ENCODE results near the gene DOLPP1. TPM values are rescaled to one million over a fixed set of nuclear protein-coding genes. Genes with fewer than 3 reads are reported as not detected.

DOLPP1 gene
- total RNA-seq, 1 donor from 2014 or later = 5.2 TPM

DNA sequence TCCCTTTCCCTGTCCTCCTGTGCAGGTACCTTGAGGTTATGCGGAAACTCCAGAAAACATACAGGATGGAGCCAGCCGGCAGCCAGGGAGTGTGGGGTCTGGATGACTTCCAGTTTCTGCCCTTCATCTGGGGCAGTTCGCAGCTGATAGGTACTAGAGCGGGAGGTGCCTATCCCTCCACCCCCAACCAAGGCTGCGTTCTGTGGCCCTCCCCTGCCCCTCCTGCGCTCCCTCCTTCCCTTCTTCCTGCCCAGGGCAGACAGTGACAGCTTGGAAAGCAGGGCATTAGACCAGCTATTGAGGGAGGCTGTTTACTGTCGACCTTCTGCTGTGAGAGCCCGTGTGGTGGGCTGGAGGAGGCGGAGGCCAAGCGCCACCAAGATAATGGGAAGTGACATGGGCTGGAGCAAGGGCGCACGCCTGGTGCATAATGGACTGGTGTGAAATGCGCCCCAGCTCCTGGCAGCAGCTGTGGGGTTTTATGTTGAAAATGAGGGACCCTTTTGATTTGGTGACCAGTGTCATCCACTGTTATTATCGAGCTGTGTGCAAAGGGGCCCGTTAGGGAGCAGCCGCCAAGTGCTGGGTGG lies 55.6 kb downstream of the DOLPP1 start:
- H3K36me3 ChIP-seq (ENCODE audit: control insufficient read depth in 3 of 3, insufficient read depth in 3 of 3, low read length in 3 of 3) = peaks cover 14 to 36% (median 22%) of the 10 kb centered on the region in 3 donors
- no peak overlapping the region for H3K27ac ChIP-seq (ENCODE audit: low read depth, low read length)
- no peaks in the 10 kb centered on the region for H3K27me3 ChIP-seq (ENCODE audit: control insufficient read depth in 3 of 3, insufficient read depth in 3 of 3, low read length in 3 of 3)
- H3K4me1 ChIP-seq (ENCODE audit: control insufficient read depth in 3 of 3, insufficient read depth in 3 of 3, low read length in 3 of 3) = peaks cover 37 to 45% (median 39%) of the 10 kb centered on the region in 3 donors
- no peak overlapping the region for H3K4me3 ChIP-seq (ENCODE audit: low read length in 3 of 3)
- H3K9me3 ChIP-seq (ENCODE audit: control insufficient read depth in 3 of 3, low read length in 3 of 3) = no peaks in the 10 kb centered on the region
- H3K9ac ChIP-seq (ENCODE audit: low read depth in 1 of 3, low read length in 3 of 3) = no peak overlapping the region

DNA sequence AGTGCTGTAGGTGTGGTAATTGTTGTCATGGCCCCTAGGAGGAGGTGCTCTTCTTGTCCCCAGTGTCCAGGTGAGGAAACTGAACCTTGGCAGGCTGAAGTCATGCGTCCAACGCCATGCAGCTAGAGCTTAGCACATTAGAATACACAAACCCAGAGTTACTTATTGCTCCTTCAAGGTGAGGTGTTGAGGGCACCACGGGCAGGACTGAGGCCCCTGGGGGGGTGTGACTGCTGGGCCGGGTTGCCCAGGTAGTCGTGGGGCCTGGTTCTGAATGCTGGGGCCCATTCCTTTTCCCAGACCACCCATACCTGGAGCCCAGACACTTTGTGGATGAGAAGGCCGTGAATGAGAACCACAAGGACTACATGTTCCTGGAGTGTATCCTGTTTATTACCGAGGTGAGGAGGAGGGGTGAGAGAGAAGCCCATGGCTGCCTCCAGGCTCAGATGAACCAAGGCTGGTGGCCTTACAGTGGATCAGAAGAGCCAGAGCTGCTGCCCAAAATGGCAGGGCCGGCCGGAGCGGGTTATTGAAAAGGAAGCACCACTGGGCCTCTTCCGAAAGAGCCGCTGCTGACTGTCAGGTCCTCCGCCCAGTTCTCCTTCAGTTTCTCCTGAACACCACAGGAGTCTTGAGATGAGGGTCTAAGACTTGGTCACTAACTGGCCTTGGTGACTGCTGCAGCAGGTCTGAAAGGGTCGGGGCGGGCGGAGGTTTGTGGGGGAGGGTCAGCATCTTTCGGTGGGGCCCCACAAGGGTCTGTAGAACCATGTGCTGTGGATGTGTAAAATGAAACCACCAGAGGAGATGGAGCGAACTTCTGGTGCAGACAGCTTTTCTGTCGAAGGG lies 56.6 kb downstream of the DOLPP1 start:
- Histone ChIP-seq H3K4me3 (ENCODE audit: low read length in 3 of 3) (peak overlapping the region in 1 of 3 donors; percentile 79), H3K27ac (ENCODE audit: low read depth, low read length) (peak overlapping the region; percentile 100), H3K36me3 (ENCODE audit: control insufficient read depth in 3 of 3, insufficient read depth in 3 of 3, low read length in 3 of 3) (peaks cover 16 to 32% (median 22%) of the 10 kb centered on the region in 3 donors), H3K27me3 (ENCODE audit: control insufficient read depth in 3 of 3, insufficient read depth in 3 of 3, low read length in 3 of 3) (no peaks in the 10 kb centered on the region), H3K9ac (ENCODE audit: low read depth in 1 of 3, low read length in 3 of 3) (peak overlapping the region; percentile 82 to 100 (median 95)), H3K9me3 (ENCODE audit: control insufficient read depth in 3 of 3, low read length in 3 of 3) (no peaks in the 10 kb centered on the region), H3K4me1 (ENCODE audit: control insufficient read depth in 3 of 3, insufficient read depth in 3 of 3, low read length in 3 of 3) (peaks cover 41 to 50% (median 43%) of the 10 kb centered on the region in 3 donors)

DNA sequence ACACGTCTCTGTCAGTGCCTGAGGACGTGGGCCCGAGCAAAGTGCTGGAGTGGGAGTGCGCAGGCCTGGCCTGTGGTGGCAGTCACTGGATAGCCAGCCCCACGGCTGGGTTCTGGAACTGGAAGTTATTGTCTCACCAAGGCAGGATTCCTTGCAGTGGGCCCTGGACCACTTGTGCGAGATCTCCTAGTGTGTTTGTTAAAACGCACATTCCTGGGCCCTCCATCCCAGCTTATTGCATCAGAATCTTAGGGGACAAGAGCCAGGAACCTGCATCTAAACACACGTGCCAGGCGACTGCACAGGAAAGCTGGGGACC lies 57.2 kb downstream of the DOLPP1 start:
- Histone ChIP-seq H3K27ac (ENCODE audit: low read depth, low read length) (peak overlapping the region; percentile 100), H3K27me3 (ENCODE audit: control insufficient read depth in 3 of 3, insufficient read depth in 3 of 3, low read length in 3 of 3) (no peaks in the 10 kb centered on the region), H3K36me3 (ENCODE audit: control insufficient read depth in 3 of 3, insufficient read depth in 3 of 3, low read length in 3 of 3) (peaks cover 22 to 31% (median 24%) of the 10 kb centered on the region in 3 donors), H3K4me1 (ENCODE audit: control insufficient read depth in 3 of 3, insufficient read depth in 3 of 3, low read length in 3 of 3) (peaks cover 47 to 56% (median 49%) of the 10 kb centered on the region in 3 donors), H3K9ac (ENCODE audit: low read depth in 1 of 3, low read length in 3 of 3) (peak overlapping the region; percentile 82 to 100 (median 95)), H3K9me3 (ENCODE audit: control insufficient read depth in 3 of 3, low read length in 3 of 3) (no peaks in the 10 kb centered on the region), H3K4me3 (ENCODE audit: low read length in 3 of 3) (peak overlapping the region in 2 of 3 donors; percentile 52 to 79)

DNA sequence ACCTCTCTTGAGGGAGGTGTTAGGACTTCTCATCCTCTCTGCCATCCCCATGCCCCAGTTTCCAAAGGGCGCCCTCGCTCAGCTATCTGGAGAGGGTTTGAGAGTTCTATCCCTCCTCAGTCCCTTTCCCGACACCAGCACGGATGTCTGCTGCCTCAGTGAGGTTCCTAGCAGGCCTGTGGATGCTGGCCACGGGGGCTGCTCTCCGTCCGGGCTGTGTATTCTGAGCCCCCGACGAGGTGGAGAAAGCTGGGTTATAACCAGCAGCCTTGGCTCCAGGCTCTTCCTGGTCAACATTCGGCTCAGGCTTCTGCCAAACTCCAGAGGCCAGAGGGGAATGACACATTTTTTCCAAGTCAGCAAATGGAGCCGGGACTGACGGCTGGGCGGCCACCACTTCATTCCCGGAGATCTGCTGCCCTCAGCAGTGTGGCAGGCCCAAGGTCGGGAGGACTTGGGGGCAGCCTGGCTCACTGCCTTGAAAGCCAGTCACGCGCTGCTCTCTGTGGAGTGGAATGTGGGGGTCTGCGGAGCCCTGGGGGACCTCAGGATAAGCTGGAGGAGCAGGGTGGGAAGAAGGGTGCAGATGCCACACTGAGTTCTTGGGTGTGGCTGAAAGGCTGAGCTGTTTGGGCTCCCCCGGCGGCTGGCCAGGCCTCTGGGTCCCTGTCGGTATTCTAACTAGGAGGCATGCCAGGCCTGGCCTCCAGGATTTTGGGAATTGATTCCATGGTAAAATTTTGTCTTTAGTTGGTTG lies 57.7 kb downstream of the DOLPP1 start:
- H3K9me3 ChIP-seq (ENCODE audit: control insufficient read depth in 3 of 3, low read length in 3 of 3) = no peaks in the 10 kb centered on the region
- peaks cover 22 to 28% (median 23%) of the 10 kb centered on the region in 3 donors for H3K36me3 ChIP-seq (ENCODE audit: control insufficient read depth in 3 of 3, insufficient read depth in 3 of 3, low read length in 3 of 3)
- H3K27ac ChIP-seq (ENCODE audit: low read depth, low read length) = peak overlapping the region; percentile 100
- H3K4me1 ChIP-seq (ENCODE audit: control insufficient read depth in 3 of 3, insufficient read depth in 3 of 3, low read length in 3 of 3) = peaks cover 52 to 61% (median 54%) of the 10 kb centered on the region in 3 donors
- no peaks in the 10 kb centered on the region for H3K27me3 ChIP-seq (ENCODE audit: control insufficient read depth in 3 of 3, insufficient read depth in 3 of 3, low read length in 3 of 3)
- peak overlapping the region; percentile 82 to 100 (median 95) for H3K9ac ChIP-seq (ENCODE audit: low read depth in 1 of 3, low read length in 3 of 3)
- H3K4me3 ChIP-seq (ENCODE audit: low read length in 3 of 3) = peak overlapping the region; percentile 52 to 88 (median 79)

DNA sequence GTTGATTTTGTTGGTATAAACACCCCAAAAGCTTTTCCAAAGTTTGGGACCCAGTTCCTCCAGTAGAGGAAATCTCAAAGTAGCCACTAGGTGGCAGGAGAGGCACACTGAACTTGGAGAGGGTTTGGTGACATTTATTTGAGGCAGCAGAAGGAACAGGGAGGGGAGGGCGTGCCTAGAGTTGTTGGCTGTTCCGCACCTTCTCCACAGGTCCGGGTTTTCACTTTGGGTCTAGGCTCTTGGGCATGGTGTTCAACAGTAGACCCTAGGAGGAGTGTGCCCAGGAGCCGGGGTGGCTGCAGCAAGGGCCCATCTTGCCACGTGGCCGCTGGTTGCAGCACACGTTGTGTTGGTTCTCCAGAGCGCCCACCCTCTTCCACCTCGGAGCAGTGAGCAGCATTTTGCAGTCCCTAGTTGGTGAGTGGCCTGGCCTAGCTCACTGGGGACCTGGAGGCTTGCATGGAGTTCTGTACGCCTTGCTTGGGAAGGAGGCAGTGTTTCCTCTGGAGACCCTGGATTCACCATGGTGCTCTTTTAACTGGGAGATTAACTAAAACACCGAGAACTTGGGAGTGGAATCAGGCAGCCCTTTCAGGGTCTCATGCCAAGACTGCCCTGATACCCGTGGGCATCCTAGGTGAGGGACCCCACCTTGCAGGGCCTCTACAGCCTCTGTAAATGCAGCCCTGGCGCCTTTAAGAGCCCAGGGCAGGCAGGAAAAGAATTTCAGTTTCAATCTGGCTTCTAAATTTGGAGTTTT lies 58.5 kb downstream of the DOLPP1 start:
- Histone ChIP-seq H3K4me1 (ENCODE audit: control insufficient read depth in 3 of 3, insufficient read depth in 3 of 3, low read length in 3 of 3) (peaks cover 58 to 68% (median 61%) of the 10 kb centered on the region in 3 donors), H3K27me3 (ENCODE audit: control insufficient read depth in 3 of 3, insufficient read depth in 3 of 3, low read length in 3 of 3) (no peaks in the 10 kb centered on the region), H3K36me3 (ENCODE audit: control insufficient read depth in 3 of 3, insufficient read depth in 3 of 3, low read length in 3 of 3) (peaks cover 24 to 33% (median 27%) of the 10 kb centered on the region in 3 donors), H3K9ac (ENCODE audit: low read depth in 1 of 3, low read length in 3 of 3) (peak overlapping the region; percentile 95 to 100 (median 99)), H3K4me3 (ENCODE audit: low read length in 3 of 3) (peak overlapping the region; percentile 79 to 88 (median 88)), H3K27ac (ENCODE audit: low read depth, low read length) (peak overlapping the region; percentile 100), H3K9me3 (ENCODE audit: control insufficient read depth in 3 of 3, low read length in 3 of 3) (no peaks in the 10 kb centered on the region)

DNA sequence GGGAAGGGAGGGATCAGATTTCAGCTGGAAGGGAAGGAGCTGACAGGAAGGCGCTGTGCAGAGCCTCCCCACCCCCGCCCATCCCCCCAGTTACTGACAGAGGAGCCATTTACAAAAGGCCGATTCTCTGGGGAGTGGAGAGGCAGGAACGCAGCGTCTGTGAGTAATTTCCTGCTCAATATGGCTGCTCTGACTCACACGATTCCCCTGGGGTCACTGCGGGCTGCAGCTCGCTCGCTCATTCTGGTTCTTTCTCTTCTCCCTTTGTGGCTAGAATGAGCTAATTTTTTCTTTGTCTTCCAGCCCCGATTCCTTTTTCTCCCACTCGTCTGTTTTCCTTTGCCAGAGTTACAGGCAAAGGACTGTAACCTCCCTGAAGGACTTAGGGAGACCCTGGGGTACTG lies 59.1 kb downstream of the DOLPP1 start:
- Histone ChIP-seq H3K9ac (ENCODE audit: low read depth in 1 of 3, low read length in 3 of 3) (peak overlapping the region; percentile 95 to 100 (median 99)), H3K4me1 (ENCODE audit: control insufficient read depth in 3 of 3, insufficient read depth in 3 of 3, low read length in 3 of 3) (peaks cover 61 to 72% (median 64%) of the 10 kb centered on the region in 3 donors), H3K27ac (ENCODE audit: low read depth, low read length) (peak overlapping the region; percentile 100), H3K4me3 (ENCODE audit: low read length in 3 of 3) (peak overlapping the region; percentile 79 to 88 (median 88)), H3K9me3 (ENCODE audit: control insufficient read depth in 3 of 3, low read length in 3 of 3) (no peaks in the 10 kb centered on the region), H3K27me3 (ENCODE audit: control insufficient read depth in 3 of 3, insufficient read depth in 3 of 3, low read length in 3 of 3) (no peaks in the 10 kb centered on the region), H3K36me3 (ENCODE audit: control insufficient read depth in 3 of 3, insufficient read depth in 3 of 3, low read length in 3 of 3) (peaks cover 22 to 28% (median 27%) of the 10 kb centered on the region in 3 donors)

Other genes with a start within 250 kb of the DOLPP1 start
- gene KYAT1, start 199.2 kb upstream of the DOLPP1 start, total RNA-seq = 2.1 TPM
- 9.9 TPM for gene LRRC8A, start 199.0 kb upstream of the DOLPP1 start, total RNA-seq
- 17.7 TPM for gene PHYHD1, start 160.1 kb upstream of the DOLPP1 start, total RNA-seq
- 11.5 TPM for gene DOLK, start 133.5 kb upstream of the DOLPP1 start, total RNA-seq
- gene NUP188, start 133.4 kb upstream of the DOLPP1 start, total RNA-seq = 36.5 TPM
- 25.1 TPM for gene SH3GLB2, start 52.8 kb upstream of the DOLPP1 start, total RNA-seq
- gene MIGA2, start 44.5 kb upstream of the DOLPP1 start, total RNA-seq = 12.0 TPM
- gene CRAT, start 29.7 kb downstream of the DOLPP1 start, total RNA-seq = 27.1 TPM
- gene PTPA, start 30.3 kb downstream of the DOLPP1 start, total RNA-seq = 66.8 TPM
- 16.7 TPM for gene IER5L, start 97.2 kb downstream of the DOLPP1 start, total RNA-seq

Data from skeletal muscle tissue (tissue), 4 donors.